ENCODE results near the gene EVX1.

EVX1 gene

GRCh38 chr7:27242555-27243339 is at the start of gene EVX1:
Gene EVX1, plus strand, starts transcription at chr7:27242802. Its CDS starts 229 bp downstream, at chr7:27243031.
- DNase-seq (ENCODE audit: low spot score): peak; percentile 39

GRCh38 chr7:27193335-27194001 is 49.1 kb upstream of the EVX1 start:
- no peak for DNase-seq (ENCODE audit: low spot score)

DNA sequence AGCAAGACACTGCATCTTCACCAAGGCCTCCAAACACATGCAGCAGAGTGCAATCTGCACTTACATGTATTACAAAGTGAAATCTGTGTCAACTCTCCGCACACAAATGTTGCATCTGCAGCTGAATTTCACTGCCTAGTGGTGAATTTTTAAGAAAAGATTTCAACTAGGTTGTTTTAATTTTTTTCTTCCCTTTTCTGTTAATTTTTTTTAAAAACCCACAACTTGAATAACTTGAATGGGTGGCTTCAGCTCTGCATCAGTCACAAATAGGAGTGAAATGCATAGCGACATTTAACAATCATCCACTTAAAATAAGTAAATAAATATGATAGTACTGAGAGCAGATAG is 48.6 kb upstream of the EVX1 start:
- DNase-seq (ENCODE audit: low spot score): no peak

DNA sequence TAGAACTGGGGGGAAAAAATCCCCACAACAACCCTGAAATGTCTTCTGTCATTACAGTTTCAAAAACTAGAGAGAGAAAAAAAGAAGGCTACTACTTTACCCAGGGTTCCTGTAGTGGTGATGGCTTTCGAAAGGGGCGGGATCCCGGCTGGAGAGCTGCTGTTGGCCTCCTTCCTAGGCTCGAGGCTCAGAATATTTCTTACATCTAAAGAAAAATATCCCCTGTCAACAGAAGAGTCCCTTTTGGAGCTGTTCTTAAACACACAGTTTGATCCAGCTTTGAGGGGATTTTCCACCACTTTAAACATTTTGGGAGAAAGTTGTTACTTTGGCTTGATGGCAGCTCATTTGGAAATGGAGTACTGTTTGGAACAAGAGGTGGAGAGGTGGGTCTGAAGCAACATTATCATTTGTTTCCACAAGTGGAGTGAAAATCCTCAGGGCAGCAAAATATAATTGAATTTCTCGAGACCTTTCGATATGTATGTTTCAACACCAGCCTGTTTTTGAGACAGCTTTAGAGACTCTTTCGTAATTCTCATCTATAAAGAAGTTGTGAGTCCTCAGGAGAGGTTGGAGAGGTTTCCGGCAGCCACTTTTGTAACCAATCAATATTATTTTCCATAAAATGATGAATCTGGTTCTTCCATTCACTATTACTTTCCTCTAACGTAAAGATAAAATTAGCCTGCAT is 47.8 kb upstream of the EVX1 start:
- no peak for DNase-seq (ENCODE audit: low spot score)

DNA sequence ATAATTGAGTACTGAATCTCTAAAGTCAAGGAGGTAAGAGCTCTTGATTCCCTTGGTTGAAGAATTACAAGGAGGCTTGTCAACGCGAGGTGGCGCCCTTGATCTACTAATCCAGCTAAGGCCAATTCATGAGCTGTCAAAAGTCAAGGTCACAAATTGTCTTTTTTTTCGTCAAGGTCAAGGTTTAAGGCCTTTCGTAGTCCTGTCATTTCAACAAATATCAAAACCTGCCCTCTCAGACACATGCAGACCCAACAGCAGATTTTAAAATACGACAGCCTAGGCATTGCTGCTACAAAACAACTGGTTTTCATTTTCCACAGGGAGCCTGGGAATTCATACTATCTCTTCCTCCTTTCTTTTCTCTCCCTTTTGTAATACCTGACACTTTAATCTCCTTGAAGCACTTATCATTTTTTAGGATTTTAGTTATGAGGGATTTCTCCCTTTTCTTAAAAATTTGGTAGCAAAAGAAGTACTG is 46.3 kb upstream of the EVX1 start:
- DNase-seq (ENCODE audit: low spot score): peak; percentile 78

DNA sequence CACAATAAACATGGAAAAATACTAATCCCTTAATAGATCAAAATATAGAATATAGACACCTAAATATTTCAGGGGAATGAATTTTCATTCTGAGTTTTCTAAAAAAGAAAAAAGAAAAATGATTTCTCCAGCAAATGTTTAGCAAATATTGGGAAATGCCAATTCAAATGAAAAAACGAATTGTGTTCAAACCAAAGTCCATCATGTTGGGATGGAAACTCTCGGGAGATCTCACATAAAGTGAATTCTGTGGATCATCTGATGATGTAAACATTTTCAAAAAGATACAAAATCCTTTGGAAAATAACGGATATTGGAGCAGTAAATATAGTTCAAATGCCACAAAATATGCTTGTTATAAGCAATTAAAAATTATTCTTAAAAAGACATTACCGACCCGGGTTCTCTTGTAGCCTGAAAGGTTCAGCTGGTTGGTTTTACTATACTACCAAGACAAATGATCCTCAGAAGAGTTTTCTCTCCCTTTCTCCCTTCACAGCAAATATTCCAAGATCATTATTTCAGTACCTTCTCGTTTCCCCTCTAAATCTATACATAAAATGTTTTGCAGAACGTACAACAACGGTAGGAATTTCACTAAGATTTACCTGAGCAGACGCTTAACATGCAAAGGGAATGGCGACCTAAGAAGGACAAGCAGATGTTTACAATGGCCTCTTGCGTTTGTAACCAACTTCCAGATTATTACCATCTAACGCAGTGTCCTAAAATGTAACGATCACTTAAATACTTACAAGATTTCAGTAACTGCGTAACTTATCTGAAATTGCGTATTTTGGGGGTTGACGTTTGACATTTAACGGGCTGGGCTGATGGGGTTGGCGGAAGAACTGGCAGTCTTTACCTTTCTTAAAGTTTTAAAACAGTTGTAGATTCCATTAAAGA is 45.2 kb upstream of the EVX1 start:
- DNase-seq (ENCODE audit: low spot score): no peak

- no peak for DNase-seq (ENCODE audit: low spot score)
Observed at GRCh38 chr7:27198138-27198841, 44.3 kb upstream of the EVX1 start.

- DNase-seq (ENCODE audit: low spot score): no peak
Observed at GRCh38 chr7:27198871-27199801, 43.5 kb upstream of the EVX1 start.

- DNase-seq (ENCODE audit: low spot score): no peak
Observed at GRCh38 chr7:27199849-27200760, 42.5 kb upstream of the EVX1 start, which contains the start of gene HOXA13. Gene HOXA13, minus strand, starts transcription at chr7:27200091. Its CDS starts 14 bp downstream, at chr7:27200077.

DNA sequence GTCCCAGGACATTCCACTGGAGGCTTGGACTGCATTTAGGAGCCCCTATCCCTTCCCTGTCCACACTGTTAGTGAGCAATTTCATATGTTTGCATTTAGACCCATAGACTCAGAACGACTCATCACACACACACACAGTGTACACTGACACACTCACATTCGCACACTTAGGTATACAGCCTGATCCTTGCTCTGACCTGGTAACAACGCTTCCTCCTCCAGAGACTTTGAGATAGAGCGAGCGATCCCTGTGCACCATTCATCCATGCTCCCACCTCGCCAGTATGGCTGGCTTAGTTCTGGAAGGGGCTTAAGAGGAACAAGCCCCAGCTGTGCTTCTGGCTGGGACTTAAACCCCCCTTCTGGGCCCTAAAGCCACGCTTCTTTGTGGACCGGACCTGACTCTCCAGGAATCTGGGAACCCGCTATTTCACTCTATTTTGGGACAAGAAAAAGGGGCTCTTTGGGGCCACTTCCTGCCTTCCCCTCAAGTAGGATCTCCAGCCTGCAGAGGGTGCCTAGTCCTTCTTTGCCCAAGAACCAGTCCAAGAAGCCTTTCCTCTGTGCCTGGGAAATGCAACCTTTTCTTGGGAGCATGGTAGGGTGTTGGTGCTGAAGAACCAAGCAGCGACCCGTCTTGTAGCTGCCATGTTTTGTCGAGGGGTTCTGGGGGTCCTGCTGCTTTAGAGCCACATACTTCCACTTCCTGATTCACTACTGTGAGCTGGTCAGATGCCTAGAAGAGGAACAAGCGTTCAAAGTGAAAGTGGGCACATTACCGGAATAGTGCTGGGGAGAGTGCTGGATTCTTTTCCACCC is 41.6 kb upstream of the EVX1 start:
- no peak for DNase-seq (ENCODE audit: low spot score)

- DNase-seq (ENCODE audit: low spot score): no peak
Observed at GRCh38 chr7:27201580-27202017, 41.0 kb upstream of the EVX1 start.

DNA sequence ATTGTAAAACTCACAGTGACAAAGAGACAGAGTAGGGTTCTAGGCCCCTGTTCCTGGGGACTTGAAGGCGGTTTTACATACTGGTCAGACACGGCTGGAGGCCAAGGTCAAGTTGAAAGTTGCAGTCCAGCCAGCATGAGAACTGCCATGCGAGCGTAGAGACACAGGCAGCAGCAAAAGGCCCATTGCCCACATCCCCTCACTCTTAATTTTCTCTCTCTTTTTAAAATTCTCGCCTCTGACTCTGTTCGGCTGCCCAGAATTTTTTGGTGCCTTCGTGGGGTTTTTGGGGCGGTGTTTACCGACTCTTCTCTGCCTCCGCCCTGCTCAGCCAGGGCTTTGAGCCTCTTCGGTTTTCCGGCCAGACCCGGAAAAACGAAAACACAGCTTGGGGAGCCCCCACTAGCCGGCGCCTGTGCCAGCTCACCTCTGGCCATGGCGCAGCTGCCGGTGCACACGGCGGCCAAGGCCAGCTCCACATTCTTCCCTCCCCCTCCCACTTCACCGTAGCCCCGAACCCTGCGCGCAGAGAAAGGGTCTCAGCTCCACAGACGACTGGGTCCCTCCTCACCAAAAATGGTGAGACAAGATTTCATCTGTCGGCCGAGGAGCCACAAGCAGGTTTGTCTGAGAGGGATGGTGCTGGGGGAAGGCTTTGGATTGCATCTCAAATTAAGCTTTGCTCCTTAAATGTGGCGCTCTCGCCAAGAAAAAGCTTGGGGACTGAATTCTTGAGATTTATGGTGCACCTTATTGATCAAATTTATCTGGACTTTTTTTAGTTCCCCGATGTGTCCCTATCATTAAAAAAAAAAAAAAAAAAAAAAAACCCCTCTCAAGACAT is 40.4 kb upstream of the EVX1 start:
- DNase-seq (ENCODE audit: low spot score): no peak

DNA sequence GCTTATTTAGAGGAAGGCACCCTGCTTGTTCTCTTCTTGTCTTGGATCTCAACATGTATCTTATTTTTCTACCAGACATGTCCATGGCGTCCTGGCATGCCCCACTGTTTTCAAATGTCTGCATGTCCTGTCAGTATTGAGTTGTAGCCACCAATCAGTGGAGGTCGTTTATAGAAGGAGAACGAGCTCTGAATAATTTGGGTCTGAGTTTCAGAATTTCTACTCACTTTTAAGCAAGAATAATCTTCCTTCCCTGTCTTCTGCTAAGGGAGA is 39.8 kb upstream of the EVX1 start:
- DNase-seq (ENCODE audit: low spot score): no peak

GRCh38 chr7:27203365-27203953 is 39.1 kb upstream of the EVX1 start:
- DNase-seq (ENCODE audit: low spot score): no peak

GRCh38 chr7:27203964-27204594 is 38.5 kb upstream of the EVX1 start:
- no peak for DNase-seq (ENCODE audit: low spot score)

- DNase-seq (ENCODE audit: low spot score): no peak
Observed at GRCh38 chr7:27204851-27205322, 37.7 kb upstream of the EVX1 start.

All from activated CD4-positive, alpha-beta T cell treated with anti-CD3 and anti-CD28 coated beads, Interleukin-2, Interleukin-4, amounts not matched to agents 100 ng/mL and 50 ng/mL, durations not matched to agents 16 hours and 8 hours (primary cell).